KMS-11 (cell line): ENCODE data around the gene CHST11.

Experiments used
- H2AFZ ChIP-seq: fragments of 200-600 bp; sonication (generic); 2 replicates; pipeline ENCODE4 v1.6.1; 2016; ENCODE audit warnings: antibody characterized with exemption, mixed run types, low read depth
- H3K27ac ChIP-seq: fragments of 200-600 bp; sonication (generic); 2 replicates; pipeline ENCODE4 v1.6.1; 2016; ENCODE audit warnings: mild to moderate bottlenecking, mixed run types
- H3K27me3 ChIP-seq: fragments of 200-600 bp; sonication (generic); 2 replicates; pipeline ENCODE4 v1.6.1; 2017; ENCODE audit warnings: mild to moderate bottlenecking, low read depth, mixed run types, moderate library complexity; ENCODE audit not compliant: insufficient read depth
- H3K36me3 ChIP-seq: fragments of 200-600 bp; sonication (generic); 2 replicates; pipeline ENCODE4 v1.6.1; 2017; ENCODE audit warnings: mild to moderate bottlenecking, mixed run types; ENCODE audit not compliant: insufficient read depth
- H3K4me1 ChIP-seq: fragments of 200-600 bp; sonication (generic); 2 replicates; pipeline ENCODE4 v1.6.1; 2016; ENCODE audit warnings: mild to moderate bottlenecking, low read depth, mixed run types; ENCODE audit not compliant: poor library complexity, severe bottlenecking
- H3K4me2 ChIP-seq: fragments of 200-600 bp; sonication (generic); 2 replicates; pipeline ENCODE4 v1.7.0; 2016; ENCODE audit warnings: mild to moderate bottlenecking, mixed run types
- H3K4me3 ChIP-seq: fragments of 200-600 bp; sonication (generic); IDR thresholded peaks from 2 replicates; pipeline ENCODE4 v1.6.1; 2017; ENCODE audit warnings: low read depth, low read length, mixed read lengths; ENCODE audit not compliant: insufficient read depth
- H3K79me2 ChIP-seq: fragments of 200-600 bp; sonication (generic); 2 replicates; pipeline ENCODE4 v1.6.1; 2016; ENCODE audit warnings: low read depth, mixed run types; ENCODE audit not compliant: insufficient read depth
- H3K9ac ChIP-seq: fragments of 200-600 bp; sonication (generic); 2 replicates; pipeline ENCODE4 v1.6.1; 2016; ENCODE audit warnings: mild to moderate bottlenecking, mixed run types
- H4K20me1 ChIP-seq: fragments of 200-600 bp; sonication (generic); 2 replicates; pipeline ENCODE4 v1.6.1; 2016; ENCODE audit warnings: mild to moderate bottlenecking, mixed run types; ENCODE audit not compliant: insufficient read depth
- TF ChIP-seq, protein P1 (sequence below): fragments of 200-600 bp; sonication (generic); conservative IDR thresholded peaks from 2 replicates; pipeline ENCODE4 v1.6.1; 2017; ENCODE audit warnings: low read depth, mild to moderate bottlenecking, antibody characterized with exemption, low read length, moderate library complexity, mixed read lengths

CHST11 gene

DNA sequence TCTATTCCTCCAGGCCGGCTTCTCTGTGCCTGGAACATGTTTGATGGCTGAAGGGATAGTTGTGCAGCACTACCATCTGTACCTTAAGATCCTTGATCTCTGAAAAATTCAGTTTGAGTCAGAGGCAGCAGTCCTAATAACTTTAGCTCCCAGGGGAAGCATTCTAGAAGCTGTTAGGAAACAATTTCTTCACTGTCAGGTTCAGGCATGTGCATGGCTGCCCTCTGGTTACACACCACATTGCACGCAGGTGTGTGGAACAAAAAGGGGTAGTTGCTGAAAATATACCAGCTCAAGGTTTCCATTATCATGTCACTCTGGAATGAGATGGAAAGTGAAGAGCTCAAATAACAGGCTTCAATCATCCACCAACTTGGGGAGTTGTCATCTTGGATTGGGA, 80.1 kb downstream of the CHST11 start:
- H3K9ac ChIP-seq: no peak overlapping the region
- H3K4me2 ChIP-seq: no peak overlapping the region
- no peak overlapping the region for H2AFZ ChIP-seq
- H3K4me3 ChIP-seq: no peak overlapping the region
- H3K4me1 ChIP-seq: peaks cover 18% of the 10 kb centered on the region
- no peak overlapping the region for H3K27ac ChIP-seq
- no peaks in the 10 kb centered on the region; the same call in 1 of the 2 replicates for H3K79me2 ChIP-seq
- TF ChIP-seq, protein P1, sequence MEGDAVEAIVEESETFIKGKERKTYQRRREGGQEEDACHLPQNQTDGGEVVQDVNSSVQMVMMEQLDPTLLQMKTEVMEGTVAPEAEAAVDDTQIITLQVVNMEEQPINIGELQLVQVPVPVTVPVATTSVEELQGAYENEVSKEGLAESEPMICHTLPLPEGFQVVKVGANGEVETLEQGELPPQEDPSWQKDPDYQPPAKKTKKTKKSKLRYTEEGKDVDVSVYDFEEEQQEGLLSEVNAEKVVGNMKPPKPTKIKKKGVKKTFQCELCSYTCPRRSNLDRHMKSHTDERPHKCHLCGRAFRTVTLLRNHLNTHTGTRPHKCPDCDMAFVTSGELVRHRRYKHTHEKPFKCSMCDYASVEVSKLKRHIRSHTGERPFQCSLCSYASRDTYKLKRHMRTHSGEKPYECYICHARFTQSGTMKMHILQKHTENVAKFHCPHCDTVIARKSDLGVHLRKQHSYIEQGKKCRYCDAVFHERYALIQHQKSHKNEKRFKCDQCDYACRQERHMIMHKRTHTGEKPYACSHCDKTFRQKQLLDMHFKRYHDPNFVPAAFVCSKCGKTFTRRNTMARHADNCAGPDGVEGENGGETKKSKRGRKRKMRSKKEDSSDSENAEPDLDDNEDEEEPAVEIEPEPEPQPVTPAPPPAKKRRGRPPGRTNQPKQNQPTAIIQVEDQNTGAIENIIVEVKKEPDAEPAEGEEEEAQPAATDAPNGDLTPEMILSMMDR: no peak
- no peaks in the 10 kb centered on the region for H4K20me1 ChIP-seq
- no peaks in the 10 kb centered on the region for H3K27me3 ChIP-seq
- no peaks in the 10 kb centered on the region for H3K36me3 ChIP-seq

DNA sequence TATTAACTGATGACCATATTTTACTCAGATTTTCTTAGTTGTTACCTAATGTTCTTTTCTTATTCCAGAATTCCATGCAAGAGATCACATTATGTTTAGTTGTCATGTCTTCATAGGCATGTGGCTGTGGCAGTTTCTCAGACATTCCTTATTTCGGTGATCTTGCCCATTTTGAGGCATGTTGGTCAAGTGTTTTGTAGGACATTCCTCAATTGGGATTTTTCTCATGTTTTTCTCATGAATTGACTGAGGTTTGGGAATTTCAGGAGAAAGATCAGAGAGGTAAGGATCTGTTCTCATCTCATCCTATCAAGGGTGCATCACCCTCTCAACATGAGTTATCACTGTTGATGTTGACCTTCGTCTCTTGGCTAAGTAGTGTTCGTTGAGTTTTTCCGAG, 81.3 kb downstream of the CHST11 start:
- H3K9ac ChIP-seq: no peak overlapping the region
- no peak overlapping the region for H3K4me3 ChIP-seq
- no peaks in the 10 kb centered on the region for H4K20me1 ChIP-seq
- no peak overlapping the region for H3K27ac ChIP-seq
- H3K36me3 ChIP-seq: no peaks in the 10 kb centered on the region
- H3K4me2 ChIP-seq: no peak overlapping the region
- H2AFZ ChIP-seq: no peak overlapping the region
- peaks cover 15% of the 10 kb centered on the region for H3K4me1 ChIP-seq
- no peaks in the 10 kb centered on the region for H3K27me3 ChIP-seq
- no peaks in the 10 kb centered on the region; the same call in 1 of the 2 replicates for H3K79me2 ChIP-seq
- TF ChIP-seq, protein P1: no peak

DNA sequence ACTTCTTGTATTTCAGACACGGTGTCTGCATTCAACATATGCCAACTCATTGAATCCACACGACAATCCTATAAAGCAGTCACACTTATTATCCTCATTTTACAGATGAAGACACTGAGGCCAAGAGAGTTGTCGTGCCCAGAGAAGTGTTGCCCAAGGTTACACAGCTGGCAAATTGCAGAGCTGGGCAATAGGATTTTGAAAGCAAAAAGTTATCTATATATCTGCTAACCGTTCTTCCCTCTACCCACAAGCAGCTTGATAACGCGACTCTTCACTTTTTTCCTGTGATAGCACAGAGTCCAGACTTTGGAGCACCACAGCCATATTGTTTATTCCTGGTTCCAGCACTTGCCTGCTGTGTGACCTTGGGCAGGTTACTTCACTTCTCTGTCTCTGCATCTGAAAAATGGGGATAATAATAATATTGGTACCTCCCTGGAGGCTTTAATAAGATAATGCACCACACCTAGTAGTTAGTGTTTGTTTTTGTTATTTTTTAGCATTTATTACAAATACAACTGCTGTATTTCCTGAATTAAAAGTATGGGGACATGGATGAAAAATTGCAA, 82.2 kb downstream of the CHST11 start:
- peaks cover 5% of the 10 kb centered on the region for H3K4me1 ChIP-seq
- H3K36me3 ChIP-seq: no peaks in the 10 kb centered on the region
- no peak overlapping the region for H3K27ac ChIP-seq

DNA sequence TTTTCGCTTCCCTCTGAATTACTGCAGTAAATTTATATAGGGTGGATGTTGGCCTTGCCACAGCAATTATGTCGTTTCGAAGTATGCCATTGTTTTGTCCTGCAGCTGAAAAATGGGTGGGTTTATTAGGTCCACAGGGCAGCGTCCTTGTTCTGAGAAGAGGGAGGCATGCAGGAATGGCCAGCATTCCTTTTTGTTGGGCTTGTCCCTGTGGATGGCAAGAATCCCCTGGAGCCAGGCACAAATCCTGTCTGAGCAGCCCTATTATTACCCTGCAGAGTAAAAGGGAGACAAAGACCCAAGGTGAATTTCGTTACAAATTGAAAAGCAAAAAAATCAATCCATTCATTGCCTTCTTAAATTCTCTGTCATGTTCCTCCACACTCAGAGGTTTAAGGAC, 88.1 kb downstream of the CHST11 start:
- Histone ChIP-seq H3K36me3 (no peaks in the 10 kb centered on the region), H3K9ac (no peak overlapping the region), H4K20me1 (no peaks in the 10 kb centered on the region), H3K4me1 (no peaks in the 10 kb centered on the region), H2AFZ (no peak overlapping the region), H3K27ac (no peak overlapping the region), H3K27me3 (no peaks in the 10 kb centered on the region), H3K4me2 (no peak overlapping the region), H3K4me3 (no peak overlapping the region), H3K79me2 (no peaks in the 10 kb centered on the region)
- TF ChIP-seq, protein P1: no peak

More for the DNA sequence above, 82.2 kb downstream of the CHST11 start:
- no peaks in the 10 kb centered on the region for H3K27me3 ChIP-seq
- H3K4me3 ChIP-seq: no peak overlapping the region
- no peak overlapping the region for H3K9ac ChIP-seq
- H4K20me1 ChIP-seq: no peaks in the 10 kb centered on the region
- H3K4me2 ChIP-seq: no peak overlapping the region
- H3K79me2 ChIP-seq: no peaks in the 10 kb centered on the region; the same call in 1 of the 2 replicates
- H2AFZ ChIP-seq: no peak overlapping the region
- TF ChIP-seq, protein P1: no peak
